Left ventricle myocardium inferior (tissue), 1 donor: Measurements from ENCODE around the gene KLHL14. TPM values are rescaled to one million over a fixed set of nuclear protein-coding genes. Genes with fewer than 3 reads are reported as not detected.

Experiments
- DNase-seq: peaks from one replicate; pipeline ENCODE4 v3.0.0-alpha.2; 2020
- H3K27ac ChIP-seq: fragments of 200-600 bp; replicated peaks from 2 replicates; pipeline ENCODE4 v1.8.0; 2021
- H3K27me3 ChIP-seq: fragments of 200-600 bp; 2 replicates; pipeline ENCODE4 v1.8.0; 2021; ENCODE audit warnings: low read depth
- H3K36me3 ChIP-seq: fragments of 200-600 bp; 2 replicates; pipeline ENCODE4 v1.8.0; 2021
- H3K4me1 ChIP-seq: fragments of 200-600 bp; 2 replicates; pipeline ENCODE4 v1.8.0; 2021
- H3K4me3 ChIP-seq: fragments of 200-600 bp; 2 replicates; pipeline ENCODE4 v1.8.0; 2021; ENCODE audit warnings: mild to moderate bottlenecking, moderate library complexity
- H3K9me3 ChIP-seq: fragments of 200-600 bp; replicated peaks from 2 replicates; pipeline ENCODE4 v1.8.0; 2021
- intact Hi-C: fragments of 100-400 bp; cut with micrococcal nuclease; formaldehyde crosslinking; loops from one replicate; pipeline ENCODE4 v1.11.0; 2022
- total RNA-seq: library from RNA; stranded (reverse); fragmentation: NEBNext Ultra II Directional; extraction: Animal tissue kit (Norgen Biotek cat#: 25700); gene quantifications from one replicate; pipeline ENCODE4 v1.2.1, GENCODE V29; 2021
- TF ChIP-seq, protein P1 (sequence below): fragments of 200-600 bp; IDR thresholded peaks from 2 replicates; pipeline ENCODE4 v1.8.0; 2021; ENCODE audit warnings: antibody characterized with exemption, mild to moderate bottlenecking, borderline replicate concordance
- donor health status: DM: no; HTN: yes; CAD: no; lungs with severe emphysema.

Gene KLHL14
- total RNA-seq, 1 donor from 2014 or later: not detected

DNA sequence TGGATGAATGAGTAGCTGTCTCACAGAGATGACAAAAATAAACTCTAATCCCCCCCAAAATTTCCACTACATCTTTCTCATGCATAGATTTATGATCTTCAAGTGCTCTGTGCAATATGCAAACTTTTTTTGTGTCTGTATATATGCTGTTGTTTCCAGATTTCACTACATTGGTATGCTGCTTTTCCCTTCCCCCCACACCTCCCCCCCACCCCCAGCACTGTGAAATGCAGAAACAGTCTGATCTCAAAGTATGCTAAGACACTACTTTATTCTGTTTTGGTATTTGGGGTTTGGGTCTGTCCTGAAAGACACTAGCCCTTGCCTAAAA is 524 bp upstream of the KLHL14 start:
- DNase-seq: no peak
- intact Hi-C loops: no loop called here
- no peak overlapping the region for H3K27ac ChIP-seq
- no peak overlapping the region for H3K4me3 ChIP-seq
- H3K27me3 ChIP-seq: peaks cover 53% of the 10 kb centered on the region
- no peaks in the 10 kb centered on the region for H3K9me3 ChIP-seq
- no peaks in the 10 kb centered on the region for H3K36me3 ChIP-seq
- TF ChIP-seq, protein P1, sequence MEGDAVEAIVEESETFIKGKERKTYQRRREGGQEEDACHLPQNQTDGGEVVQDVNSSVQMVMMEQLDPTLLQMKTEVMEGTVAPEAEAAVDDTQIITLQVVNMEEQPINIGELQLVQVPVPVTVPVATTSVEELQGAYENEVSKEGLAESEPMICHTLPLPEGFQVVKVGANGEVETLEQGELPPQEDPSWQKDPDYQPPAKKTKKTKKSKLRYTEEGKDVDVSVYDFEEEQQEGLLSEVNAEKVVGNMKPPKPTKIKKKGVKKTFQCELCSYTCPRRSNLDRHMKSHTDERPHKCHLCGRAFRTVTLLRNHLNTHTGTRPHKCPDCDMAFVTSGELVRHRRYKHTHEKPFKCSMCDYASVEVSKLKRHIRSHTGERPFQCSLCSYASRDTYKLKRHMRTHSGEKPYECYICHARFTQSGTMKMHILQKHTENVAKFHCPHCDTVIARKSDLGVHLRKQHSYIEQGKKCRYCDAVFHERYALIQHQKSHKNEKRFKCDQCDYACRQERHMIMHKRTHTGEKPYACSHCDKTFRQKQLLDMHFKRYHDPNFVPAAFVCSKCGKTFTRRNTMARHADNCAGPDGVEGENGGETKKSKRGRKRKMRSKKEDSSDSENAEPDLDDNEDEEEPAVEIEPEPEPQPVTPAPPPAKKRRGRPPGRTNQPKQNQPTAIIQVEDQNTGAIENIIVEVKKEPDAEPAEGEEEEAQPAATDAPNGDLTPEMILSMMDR: no peak
- peaks cover 23% of the 10 kb centered on the region for H3K4me1 ChIP-seq

DNA sequence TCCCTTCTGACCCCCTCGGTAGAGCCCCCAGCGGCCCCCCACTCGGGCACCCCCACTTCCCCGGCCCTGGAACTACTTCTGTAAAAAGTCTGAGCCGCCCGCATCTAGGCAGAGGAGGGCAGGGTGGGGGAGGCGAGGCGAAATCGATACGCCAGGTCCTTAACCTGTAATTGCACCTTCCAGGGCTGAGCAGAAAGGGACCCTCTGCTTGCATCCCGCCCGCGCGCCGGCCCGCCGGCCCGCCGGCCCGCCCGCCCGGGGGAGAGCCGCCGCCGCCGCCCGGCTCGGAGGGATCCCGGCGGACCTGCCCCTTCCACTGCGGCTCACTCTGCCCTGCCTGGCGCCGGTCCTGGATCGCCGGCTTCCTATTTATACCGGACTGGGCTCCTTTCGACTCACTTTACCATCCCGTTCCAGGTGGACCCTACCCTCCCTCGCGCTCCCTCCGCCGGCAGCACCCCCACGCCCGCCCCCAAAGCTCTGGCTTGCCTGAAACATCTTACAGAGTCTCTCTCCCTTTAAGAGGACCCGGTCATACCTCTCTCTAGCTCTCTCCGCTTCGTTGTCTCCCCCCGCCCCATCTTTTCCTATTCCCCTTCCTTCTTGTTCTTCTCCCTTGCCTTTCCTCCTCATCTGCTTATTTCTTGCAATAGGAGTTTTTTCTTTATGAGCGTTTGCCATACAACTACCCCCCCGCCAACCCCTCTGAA is 797 bp downstream of the KLHL14 start:
- peak overlapping the region; percentile 64 for H3K4me3 ChIP-seq
- no peaks in the 10 kb centered on the region for H3K36me3 ChIP-seq
- no peak for DNase-seq
- no peak overlapping the region for H3K27ac ChIP-seq
- H3K27me3 ChIP-seq: peaks cover 67% of the 10 kb centered on the region
- TF ChIP-seq, protein P1: no peak
- no peaks in the 10 kb centered on the region for H3K9me3 ChIP-seq
- intact Hi-C loops: no loop called here
- peaks cover 23% of the 10 kb centered on the region for H3K4me1 ChIP-seq

DNA sequence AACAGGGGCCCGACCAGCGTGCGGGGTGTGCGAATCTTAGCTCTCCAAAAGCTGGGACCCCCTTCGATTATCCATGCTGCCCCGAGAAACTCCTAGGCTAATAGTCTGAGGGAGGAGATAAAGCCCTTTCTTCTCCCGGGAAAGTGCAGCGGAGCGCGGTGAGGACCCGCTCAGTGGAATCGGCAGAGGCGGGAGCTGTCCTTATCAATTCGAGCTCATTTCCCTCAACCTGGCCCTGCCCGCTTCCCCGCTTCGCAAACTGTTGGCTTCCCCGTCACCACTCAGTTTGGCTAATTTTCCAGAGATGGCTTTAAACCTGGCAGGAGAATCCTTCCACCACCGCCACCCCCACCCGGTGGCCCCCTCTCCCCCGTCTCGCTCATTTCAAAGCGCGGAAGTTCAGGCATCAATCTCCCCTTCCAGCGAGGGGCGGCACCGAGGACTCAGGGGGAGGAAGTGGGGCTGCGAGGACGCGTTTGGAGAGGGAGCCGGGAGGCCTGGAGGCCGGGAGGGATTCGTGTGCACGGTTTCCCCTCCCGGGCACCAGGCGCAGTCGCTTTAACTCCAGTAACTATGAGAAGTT is 1.6 kb downstream of the KLHL14 start:
- H3K4me3 ChIP-seq: peak overlapping the region; percentile 64
- intact Hi-C loops: no loop called here
- no peaks in the 10 kb centered on the region for H3K9me3 ChIP-seq
- no peaks in the 10 kb centered on the region for H3K36me3 ChIP-seq
- H3K27ac ChIP-seq: no peak overlapping the region
- TF ChIP-seq, protein P1: no peak
- DNase-seq: no peak
- H3K27me3 ChIP-seq: peaks cover 74% of the 10 kb centered on the region
- peaks cover 23% of the 10 kb centered on the region for H3K4me1 ChIP-seq

DNA sequence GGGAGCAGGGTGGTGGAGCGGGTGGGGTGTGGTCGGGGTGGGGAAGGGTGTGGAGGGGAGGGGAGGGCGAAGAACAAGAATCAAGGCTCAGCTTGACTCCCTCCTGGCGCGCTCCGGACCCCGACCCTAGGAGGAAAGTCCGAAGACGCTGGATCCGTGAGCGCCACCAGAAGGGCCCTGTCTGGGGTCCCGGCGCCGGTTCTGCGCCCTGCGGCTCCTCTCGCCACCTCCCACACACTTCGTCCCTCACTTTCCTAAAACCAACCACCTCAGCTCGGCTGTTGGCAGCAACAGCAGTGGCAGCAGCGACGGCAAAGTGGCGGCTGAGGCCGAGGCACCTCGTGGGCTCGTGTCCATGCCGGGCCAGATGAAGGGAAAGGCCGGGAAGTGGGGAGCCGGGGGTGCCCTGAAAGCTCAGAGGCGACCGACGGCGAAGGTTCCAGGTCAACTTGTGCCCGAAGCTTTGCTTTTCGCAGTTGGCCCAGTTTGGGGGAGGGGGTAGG is 2.1 kb downstream of the KLHL14 start:
- Histone ChIP-seq H3K4me1 (peaks cover 23% of the 10 kb centered on the region), H3K27me3 (peaks cover 80% of the 10 kb centered on the region), H3K27ac (no peak overlapping the region), H3K4me3 (peak overlapping the region; percentile 64), H3K9me3 (no peaks in the 10 kb centered on the region), H3K36me3 (no peaks in the 10 kb centered on the region)
- DNase-seq: no peak
- TF ChIP-seq, protein P1: no peak
- intact Hi-C loops: no loop called here

DNA sequence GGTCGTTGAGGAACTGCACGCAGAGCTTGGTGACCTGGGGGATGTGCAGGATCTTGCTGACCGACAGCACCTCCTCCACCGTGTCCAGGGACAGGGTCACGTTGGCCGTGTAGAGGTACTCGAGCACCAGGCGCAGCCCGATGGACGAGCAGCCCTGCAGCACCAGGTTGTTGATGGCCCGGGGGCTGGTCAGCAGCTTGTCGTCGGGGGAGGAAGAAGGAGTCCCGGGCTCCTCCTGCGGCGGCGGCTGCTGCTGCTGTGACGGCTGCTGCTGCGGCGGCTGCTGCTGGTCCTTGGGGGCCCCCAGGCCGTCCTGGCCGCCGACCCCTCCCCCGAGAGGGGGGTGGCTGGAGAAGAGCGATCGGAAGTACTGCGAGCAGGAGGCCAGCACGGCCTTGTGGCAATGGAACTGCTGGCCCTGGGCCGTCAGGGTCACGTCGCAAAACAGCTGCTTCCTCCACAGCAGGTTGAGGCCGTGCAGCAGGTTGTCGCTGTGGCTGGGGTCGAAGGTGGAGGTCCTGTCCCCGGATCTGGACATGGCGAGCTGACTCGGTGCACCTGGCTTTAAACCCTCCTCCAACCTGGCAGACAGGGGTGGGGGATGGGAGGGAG is 2.7 kb downstream of the KLHL14 start:
- H3K4me3 ChIP-seq: peak overlapping the region; percentile 64
- DNase-seq: no peak
- intact Hi-C loops: no loop called here

More for the DNA sequence above, 2.7 kb downstream of the KLHL14 start:
- TF ChIP-seq, protein P1: no peak
- Histone ChIP-seq H3K27me3 (peaks cover 80% of the 10 kb centered on the region), H3K27ac (no peak overlapping the region), H3K4me1 (peaks cover 23% of the 10 kb centered on the region), H3K9me3 (no peaks in the 10 kb centered on the region), H3K36me3 (no peaks in the 10 kb centered on the region)
